HG03354 (cell line): ENCODE results near the gene BTBD9.

Source experiments
- ATAC-seq: cut with Tn5 transposase; IDR thresholded peaks from one replicate; pipeline ENCODE4 v1.9.1; 2021; ENCODE audit warnings: mild to moderate bottlenecking; ENCODE audit not compliant: unreplicated experiment, poor library complexity, severe bottlenecking

BTBD9 gene

GRCh38 chr6:38177882-38178583 lies 461.7 kb downstream of the BTBD9 start:
- no peak for ATAC-seq

GRCh38 chr6:38176797-38177751 lies 462.7 kb downstream of the BTBD9 start:
- no peak for ATAC-seq

- ATAC-seq, result no peak
Observed at GRCh38 chr6:38175786-38176185, 463.9 kb downstream of the BTBD9 start.

DNA sequence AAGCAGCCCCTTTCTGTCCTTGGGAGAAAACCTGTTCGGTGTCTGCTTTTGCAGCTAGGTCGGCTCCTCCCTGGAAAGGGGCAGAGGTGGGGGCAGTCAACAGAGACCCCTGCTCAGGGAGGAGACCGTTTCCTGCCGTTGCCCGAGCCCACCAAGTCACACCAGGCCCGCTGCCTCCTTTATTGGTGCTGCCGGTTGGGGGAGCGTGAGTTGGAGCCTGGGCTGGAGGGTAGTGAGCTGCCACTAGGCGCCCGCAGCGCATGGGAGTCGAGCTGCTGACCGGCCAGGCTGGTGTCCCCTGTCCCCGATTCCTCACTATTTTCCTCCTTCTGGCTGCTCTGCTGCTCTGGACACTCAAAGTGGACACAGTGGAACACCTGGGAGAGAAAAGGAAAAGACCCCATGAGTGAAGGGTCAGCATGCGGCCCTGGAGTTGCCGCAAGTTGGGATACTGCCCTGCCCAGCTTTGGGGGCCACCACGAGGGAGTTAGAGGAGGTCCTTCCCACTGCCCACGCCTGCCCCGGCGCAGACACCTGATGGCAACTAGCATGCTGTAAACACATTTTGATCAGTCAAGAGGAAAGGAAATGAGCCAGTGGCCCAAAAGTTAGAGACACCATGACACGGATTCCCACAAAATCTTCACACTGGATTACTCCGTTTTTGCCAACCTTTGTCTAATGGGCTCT lies 464.8 kb downstream of the BTBD9 start:
- no peak for ATAC-seq

DNA sequence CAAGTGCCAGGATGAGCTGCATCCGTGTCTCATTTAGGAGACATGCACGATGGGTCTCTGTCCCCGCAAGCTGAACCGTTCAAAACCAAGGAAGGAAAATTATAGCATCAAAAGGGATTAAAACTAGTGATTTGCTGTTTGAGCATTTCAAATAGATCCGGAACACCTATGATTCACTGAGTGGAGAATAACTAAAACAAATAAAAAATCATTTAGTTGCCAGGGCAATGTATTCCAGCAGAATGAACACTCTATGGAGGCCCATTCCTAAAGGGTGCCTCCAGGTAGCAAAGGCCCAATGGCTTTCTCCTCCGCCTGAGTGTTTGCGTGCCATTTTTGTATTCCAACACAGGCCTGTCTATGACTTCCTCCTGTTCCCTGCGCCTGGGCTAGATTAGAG lies 465.4 kb downstream of the BTBD9 start:
- ATAC-seq, result no peak

GRCh38 chr6:38173909-38174308 lies 465.8 kb downstream of the BTBD9 start:
- no peak for ATAC-seq

DNA sequence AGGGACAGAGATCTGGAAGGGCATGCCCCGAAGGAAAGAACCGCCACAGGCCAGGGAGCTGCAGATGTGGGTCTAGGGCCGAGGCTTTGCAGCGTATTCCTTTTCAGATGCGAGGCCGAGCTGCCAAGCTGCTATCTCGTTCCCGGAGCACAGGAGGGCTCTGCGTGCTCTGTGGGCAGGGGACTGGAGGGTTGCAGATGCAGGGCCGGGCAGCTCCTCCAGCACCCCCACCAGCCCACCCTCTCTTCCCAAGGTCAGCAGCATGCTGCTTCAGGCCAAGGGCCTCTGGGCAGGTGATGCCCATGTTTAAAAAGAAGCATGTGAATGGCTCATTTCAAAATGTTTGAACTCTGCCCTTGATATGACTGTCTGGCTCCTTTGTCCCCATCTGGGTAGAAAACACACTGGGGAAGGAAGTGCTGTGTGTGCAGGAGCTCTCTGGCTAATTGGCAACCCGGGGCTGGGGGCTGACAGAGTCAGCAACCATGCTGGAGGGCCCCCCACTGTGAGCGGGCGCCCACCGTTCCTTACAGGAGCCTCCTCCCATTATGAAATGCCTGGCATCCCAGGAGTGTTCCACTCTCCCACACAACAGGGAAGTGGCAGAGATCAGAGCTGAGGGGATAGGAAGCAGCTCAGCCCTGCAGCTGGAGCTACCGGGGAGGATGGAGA lies 466.9 kb downstream of the BTBD9 start:
- no peak for ATAC-seq

DNA sequence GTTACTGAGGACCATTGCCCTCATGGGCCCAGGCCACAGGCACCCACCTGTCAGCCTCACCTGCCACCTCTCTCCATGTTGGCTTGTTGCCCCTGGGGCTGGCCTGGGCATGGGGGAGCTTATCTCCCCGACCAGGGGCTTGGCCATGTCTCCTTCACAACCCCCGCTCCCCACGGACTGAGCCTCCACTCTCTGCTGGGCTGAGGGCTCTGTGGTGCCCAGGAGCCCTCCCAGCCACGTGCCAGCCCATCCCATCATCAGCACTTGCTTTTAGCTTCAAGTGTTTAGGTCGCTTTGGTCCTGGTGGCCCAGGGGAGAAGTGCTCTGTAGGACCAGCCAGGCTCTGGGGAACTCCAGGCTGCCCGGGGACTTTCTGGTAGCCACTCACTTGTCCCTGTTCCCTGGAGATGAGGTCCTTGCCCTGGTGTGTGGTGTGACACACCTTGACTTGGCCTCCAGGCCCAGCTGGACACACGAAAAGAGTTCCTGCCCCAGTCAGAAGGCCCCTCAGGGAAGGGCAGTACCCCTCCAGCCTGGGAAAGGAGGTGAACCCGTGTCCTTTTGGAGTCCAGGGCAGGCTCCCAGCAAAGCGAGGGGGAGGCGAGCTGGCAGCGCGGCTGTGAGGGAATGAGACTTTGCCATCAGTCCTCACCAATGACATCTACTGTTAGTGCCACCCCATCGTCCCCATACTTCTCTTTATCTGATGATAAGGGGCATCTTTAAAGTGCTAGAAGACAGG lies 467.6 kb downstream of the BTBD9 start:
- no peak for ATAC-seq

DNA sequence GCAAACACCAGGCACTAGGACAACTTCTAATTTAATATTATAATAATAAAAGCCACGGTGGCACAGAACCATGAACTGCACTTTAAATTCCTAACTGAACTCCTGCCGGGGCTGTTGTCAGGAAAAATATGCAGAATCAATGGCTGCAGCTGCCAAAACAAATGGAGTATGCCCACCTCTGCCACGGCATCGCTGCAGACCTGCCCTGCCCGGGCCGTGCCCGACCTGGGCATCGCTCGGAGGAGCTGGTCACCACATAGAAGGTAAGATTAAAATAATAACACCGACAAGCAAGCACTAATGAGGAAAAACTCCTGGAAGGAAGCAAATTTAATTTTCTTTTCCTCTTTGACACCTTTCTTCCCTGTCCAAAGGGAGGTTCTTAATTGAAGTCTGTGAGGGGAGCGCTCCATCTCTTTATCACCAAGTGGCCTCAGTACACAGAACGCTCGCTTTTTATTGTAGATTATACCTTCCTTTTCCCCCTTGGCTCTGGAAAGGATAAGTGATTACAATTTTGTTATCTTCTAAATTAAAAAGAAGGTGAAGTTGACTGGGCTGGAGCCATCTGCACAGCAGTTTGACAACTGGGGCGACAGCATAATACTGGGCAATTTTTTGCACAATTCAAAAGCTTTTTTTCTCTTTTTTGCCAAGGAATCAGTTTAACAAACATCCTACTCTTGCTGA lies 468.9 kb downstream of the BTBD9 start:
- ATAC-seq, result no peak

- ATAC-seq, result no peak
Observed at GRCh38 chr6:38169977-38170526, 469.7 kb downstream of the BTBD9 start.

GRCh38 chr6:38169221-38169976 lies 470.3 kb downstream of the BTBD9 start:
- ATAC-seq, result no peak

DNA sequence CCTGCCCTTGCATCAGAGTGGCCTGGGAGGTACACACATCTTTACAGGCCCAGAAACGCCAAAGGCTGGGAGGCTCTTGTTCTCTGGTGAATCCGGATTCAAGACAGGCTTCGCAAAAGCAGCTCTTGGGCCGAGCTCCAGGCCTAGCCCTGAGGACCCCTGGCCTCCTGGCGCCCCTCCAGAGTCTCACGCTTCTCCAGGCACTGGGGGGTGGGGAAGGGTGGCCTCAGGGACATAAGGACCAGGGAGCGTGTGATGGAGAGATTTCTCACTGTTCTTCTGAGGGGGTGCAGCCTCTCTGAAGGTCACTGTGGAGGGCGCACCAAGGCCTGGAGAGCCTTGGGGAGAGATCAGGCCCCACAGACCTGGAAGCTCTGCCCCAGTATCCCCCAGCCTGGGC lies 471.0 kb downstream of the BTBD9 start:
- ATAC-seq, result no peak

GRCh38 chr6:38168126-38168525 lies 471.6 kb downstream of the BTBD9 start:
- no peak for ATAC-seq

DNA sequence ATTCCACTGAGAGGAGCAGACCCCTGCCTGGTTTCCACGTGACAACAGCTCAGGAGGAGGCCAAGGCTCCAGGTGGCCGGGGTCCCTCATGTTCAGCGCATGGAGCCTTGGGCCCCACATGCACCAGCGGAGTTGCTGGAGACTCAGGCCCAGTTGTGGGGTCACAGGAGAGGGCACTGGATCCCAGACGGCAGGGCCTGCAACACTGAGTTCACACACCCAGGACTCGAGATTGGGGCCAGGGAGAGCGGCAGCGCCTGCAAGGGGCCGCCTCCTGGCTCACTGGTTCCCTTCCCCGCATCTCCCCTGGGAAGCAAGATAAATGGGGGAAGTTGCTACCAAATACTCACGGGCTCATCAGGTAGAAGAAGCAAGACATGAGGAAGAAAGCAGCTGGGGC lies 472.1 kb downstream of the BTBD9 start:
- no peak for ATAC-seq

- ATAC-seq, result no peak
Observed at GRCh38 chr6:38166411-38167240, 473.1 kb downstream of the BTBD9 start.

DNA sequence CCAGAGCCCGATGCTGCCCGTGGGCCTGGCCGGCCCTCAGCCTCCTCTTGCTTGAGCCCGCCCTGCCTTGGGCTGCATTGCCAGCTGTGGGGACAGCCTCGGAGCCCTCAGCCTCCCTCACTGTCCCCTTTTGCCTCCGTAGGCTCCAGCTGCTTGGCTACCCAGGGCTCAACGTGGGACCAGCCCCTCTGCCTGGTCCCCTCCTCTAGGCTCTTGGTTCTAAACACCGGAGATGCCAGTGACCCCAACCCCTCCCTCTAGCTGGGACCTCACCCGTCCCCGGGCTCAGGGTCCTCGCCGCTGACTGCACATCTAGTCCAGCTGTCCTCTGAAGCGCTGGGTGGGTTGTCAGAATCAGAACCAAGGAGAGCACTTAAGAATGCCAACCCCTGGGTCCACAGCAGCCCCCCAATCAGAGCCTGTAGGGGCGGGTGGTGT lies 475.0 kb downstream of the BTBD9 start:
- no peak for ATAC-seq

DNA sequence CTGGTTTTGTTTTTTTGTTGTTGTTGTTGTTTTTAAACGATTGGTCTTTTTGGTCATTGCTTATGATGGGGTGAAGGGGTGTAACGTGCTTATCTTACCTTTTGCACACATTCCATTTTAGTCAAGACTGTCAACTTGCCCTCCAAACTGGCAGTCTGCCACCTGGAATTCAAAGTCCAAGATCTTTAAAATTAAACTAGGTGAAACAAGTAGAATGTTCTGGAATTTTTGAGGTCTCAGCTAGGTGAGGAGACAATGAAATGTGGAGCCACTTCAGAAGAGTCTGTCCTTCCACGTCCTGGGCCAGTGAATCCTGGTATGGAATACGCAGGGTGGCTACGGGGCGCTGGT lies 475.6 kb downstream of the BTBD9 start:
- ATAC-seq, result no peak
